ENCODE results near the gene USP47. TPM values are rescaled to one million over a fixed set of nuclear protein-coding genes. Genes with fewer than 3 reads are reported as not detected.

Gene USP47
- total and polyA plus RNA-seq, 9 of the 15 experiments (the other 6 are each of a cell fraction or from before 2014, with no cell fraction given): 13.1 to 63.6 (median 34.7) TPM

GRCh38 chr11:11959601-11960000 is 117.8 kb downstream of the USP47 start:
- Histone ChIP-seq H3K36me3 (ENCODE audit: control insufficient read depth, insufficient read depth, low read length) (peaks cover 26% of the 10 kb centered on the region; the same call in 2 of the 3 replicates), H3K9ac (ENCODE audit: insufficient read depth in 1 of 2, low read depth in 2 of 2, low read length in 2 of 2) (no peak overlapping the region), H2AFZ (ENCODE audit: low read depth, low read length) (no peak overlapping the region), H3K9me3 (replicated peaks; ENCODE audit: control insufficient read depth, insufficient read depth, low read depth, low read length) (no peaks in the 10 kb centered on the region), H3K27me3 (ENCODE audit: control insufficient read depth in 2 of 2, insufficient read depth in 2 of 2, low read length in 2 of 2) (peaks cover 9 to 12% of the 10 kb centered on the region in 2 experiments; a peak in 4 of 5 replicates), H3K4me1 (replicated peaks in 1 of 2; ENCODE audit: control insufficient read depth in 2 of 2, insufficient read depth in 2 of 2, low read length in 2 of 2) (peaks cover 0 to 6% of the 10 kb centered on the region in 2 experiments; a peak in 2 of 5 replicates), H3K4me2 (ENCODE audit: insufficient read depth, low read length) (no peak overlapping the region), H3K4me3 (no peak overlapping the region), H3K9me1 (ENCODE audit: control insufficient read depth, insufficient read depth, low read length) (no peaks in the 10 kb centered on the region), H3K79me2 (ENCODE audit: control insufficient read depth, insufficient read depth, low read length) (no peaks in the 10 kb centered on the region), H3K27ac (ENCODE audit: extremely low read depth, low read depth, low read length) (no peak overlapping the region), H4K20me1 (replicated peaks; ENCODE audit: control insufficient read depth, insufficient read depth, low read length) (no peaks in the 10 kb centered on the region; the same call in 1 of the 2 replicates)
- ChIA-PET POLR2A (interaction anchor here (0.9 to 3.5 kb wide), 2 partner anchors 13 to 135 kb away, joined by 3 to 14 read pairs; no protein-coding TSS in a partner anchor), CTCF (ENCODE audit: low intra/inter-chr PET ratio) (no interaction called here)
- intact Hi-C loops (cut with micrococcal nuclease): no loop called here
- DNase-seq (ENCODE audit: extremely low read depth in 1 of 4, low spot score in 3 of 4): no peak
- BruUV-seq (replicated peaks): no TSS peak
- FAIRE-seq: no peak
- ATAC-seq: no peak
- no peak for TF ChIP-seq AFF1 (IDR thresholded peaks at IDR 0.05; ENCODE audit: low read depth in 1 of 2, partially characterized antibody in 2 of 2)
- TF ChIP-seq ZC3H4 (CRISPR knock-in tag; IDR thresholded peaks at IDR 0.05; ENCODE audit: borderline replicate concordance): no peak
- in situ Hi-C loops (cut with MboI): no loop called here
